Stimulated activated CD4-positive, alpha-beta T cell treated with anti-CD3 and anti-CD28 coated beads, Interleukin-12 subunit alpha, Interleukin-12 subunit beta, amount 100 ng/mL, for 4 hours (primary cell): ENCODE data around the gene NME4.
"Not testable (repeated sequence)": the region's sequence is repeated elsewhere in the genome, so short reads cannot be mapped to it uniquely, and the experiment has no call there.

ENCODE experiments used
- DNase-seq: peaks from one replicate; pipeline ENCODE4 v3.0.0-alpha.2; 2020

NME4 gene

DNA sequence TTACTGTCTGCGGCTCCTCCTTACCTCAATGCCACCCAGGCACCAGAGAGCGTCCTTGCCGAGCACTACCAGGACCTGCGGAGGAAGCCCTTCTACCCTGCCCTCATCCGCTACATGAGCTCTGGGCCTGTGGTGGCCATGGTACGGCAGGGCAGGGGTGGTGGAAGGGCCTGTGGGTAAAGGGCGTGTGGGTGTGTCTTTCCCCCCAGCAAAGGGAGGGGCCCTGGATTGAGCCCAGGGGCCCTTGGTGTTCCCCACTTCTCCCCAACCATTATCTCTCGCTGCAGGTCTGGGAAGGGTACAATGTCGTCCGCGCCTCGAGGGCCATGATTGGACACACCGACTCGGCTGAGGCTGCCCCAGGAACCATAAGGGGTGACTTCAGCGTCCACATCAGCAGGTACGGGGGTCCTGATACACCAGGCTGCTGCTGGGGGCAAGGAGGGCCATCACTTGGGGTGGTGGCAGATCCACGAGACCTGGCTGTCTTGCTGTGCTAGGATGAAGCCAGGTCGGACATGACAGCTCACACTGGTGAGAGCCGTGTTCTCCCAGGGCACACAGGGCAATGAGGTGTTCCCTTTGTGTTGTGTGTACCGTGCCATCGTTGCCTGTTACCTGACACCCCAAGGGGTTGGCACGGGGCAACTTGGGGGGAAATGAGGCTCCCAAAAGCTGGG is 2.5 kb downstream of the NME4 start:
- DNase-seq, result no peak

DNA sequence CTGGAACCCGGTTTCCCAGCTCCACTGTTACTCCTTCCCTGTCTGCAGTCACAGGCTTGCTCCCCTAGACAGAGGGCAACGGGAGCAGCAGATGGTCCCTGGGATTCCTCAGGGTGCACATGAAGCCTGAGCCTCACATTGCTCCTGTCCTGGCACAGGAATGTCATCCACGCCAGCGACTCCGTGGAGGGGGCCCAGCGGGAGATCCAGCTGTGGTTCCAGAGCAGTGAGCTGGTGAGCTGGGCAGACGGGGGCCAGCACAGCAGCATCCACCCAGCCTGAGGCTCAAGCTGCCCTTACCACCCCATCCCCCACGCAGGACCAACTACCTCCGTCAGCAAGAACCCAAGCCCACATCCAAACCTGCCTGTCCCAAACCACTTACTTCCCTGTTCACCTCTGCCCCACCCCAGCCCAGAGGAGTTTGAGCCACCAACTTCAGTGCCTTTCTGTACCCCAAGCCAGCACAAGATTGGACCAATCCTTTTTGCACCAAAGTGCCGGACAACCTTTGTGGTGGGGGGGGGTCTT is 3.1 kb downstream of the NME4 start:
- no peak for DNase-seq

- peak; percentile 100 for DNase-seq
These were observed 4.7 kb downstream of the NME4 start, which contains the start of gene DECR2 for GRCh38 chr16:401468-402348. DECR2 (plus strand) TSS chr16:401885; CDS start chr16:401964, 79 bp downstream.

DNA sequence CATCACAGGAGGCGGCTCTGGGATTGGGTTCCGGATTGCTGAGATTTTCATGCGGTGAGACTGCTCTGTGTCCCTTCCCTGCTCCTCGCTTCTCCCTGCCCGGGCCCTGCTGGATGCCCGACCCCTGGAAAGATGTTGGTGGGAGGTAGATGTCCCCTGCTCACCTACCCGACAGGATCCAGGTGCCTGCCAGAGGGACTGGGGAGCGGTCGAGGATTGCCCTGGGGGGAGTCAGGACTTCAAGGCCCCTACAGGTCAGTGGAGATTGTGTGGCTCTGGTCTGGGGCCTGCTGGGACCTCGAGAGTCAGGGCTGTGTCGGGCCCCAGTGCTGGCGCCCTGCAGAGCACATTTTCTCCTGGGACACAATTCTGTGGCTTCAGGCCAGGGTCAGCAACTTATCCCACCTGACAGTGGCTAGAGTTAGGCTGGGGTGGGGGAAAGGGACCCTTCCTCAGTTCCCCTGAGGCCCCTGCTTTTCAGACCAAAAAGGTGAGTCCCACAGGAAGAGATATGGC is 8.0 kb downstream of the NME4 start:
- no peak for DNase-seq

DNA sequence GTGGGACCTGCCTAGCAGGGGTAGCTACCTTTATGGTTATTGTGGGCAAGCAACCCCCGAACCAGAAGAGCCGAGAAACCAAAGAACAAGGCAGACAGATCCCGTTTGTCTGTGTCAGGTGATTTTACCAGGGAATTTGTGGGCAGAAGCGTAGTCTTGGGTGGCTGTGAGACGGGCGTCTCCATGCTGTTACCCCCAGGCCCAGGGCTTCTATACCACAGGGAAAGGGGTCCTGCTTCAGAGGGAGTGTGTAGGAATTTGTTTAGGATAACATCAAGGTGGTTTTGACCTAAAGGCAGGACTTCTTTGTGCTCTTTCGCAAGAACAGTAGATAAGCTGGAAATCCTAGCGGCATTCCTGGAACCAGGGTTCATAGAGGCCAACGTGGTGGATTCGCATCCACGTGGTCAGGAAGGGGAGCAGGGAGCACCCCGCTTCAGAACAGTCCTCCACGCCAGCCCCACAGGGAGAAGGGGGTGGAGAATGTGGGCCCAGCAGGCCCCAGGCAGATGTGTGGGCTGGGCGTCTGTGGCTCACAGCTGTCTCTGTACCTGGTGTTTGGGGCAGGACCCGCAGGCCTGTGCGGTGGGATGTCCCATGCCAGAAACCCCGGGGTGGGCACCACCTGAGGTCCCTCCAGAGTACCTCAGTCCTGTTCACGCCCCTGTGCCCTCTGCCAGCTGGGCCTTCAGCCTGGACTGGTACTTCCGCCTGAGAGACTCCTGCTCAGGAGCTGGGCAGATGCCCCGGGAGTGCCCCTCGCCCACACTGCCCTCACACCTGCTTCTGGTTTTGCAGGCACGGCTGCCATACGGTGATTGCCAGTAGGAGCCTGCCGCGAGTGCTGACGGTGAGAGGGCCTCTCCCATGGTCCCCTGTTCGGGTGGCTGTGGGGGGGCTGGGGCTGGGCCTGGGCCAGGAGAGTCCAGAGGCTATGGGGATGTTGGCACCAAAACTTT is 8.8 kb downstream of the NME4 start:
- DNase-seq, result no peak

DNA sequence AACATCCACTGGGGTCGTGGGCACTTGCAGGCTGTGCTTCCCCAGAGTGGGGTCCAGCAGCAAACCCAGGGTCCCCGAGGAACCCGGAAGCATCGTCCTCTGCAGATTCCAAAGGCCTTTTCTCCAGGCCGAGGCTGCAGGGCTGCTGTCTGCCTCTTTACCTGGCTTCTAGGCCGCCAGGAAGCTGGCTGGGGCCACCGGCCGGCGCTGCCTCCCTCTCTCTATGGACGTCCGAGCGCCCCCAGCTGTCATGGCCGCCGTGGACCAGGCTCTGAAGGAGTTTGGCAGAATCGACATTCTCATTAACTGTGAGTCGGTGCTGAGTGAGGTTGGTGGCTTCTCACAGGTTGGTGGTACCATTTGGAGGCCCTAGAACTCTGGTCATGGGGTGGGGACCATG is 10.3 kb downstream of the NME4 start:
- no peak for DNase-seq

DNA sequence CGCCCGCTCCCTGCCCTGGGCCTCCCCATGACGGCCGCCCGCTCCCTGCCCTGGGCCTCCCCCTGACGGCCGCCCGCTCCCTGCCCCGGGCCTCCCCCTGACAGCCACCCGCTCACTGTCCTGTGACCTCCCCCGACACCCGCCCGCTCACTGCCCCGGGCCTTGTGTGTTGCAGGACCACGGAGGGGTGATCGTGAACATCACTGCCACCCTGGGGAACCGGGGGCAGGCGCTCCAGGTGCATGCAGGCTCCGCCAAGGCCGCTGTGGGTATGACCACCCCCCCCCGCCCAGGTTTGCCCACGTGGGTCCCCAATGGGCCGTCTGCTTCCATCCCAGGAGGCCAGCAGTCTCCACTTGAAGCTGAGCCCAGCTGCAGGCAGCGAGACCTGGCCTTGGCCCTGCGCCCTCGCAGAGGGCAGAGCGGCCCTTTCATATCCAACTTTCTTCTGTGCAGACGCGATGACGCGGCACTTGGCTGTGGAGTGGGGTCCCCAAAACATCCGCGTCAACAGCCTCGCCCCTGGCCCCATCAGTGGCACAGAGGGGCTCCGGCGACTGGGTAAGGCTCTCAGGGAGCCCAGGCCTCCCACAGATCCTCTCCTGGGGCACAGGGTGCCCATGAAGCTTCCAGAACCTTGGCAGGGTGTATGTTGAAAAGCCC is 13.6 kb downstream of the NME4 start:
- DNase-seq, result no peak

DNA sequence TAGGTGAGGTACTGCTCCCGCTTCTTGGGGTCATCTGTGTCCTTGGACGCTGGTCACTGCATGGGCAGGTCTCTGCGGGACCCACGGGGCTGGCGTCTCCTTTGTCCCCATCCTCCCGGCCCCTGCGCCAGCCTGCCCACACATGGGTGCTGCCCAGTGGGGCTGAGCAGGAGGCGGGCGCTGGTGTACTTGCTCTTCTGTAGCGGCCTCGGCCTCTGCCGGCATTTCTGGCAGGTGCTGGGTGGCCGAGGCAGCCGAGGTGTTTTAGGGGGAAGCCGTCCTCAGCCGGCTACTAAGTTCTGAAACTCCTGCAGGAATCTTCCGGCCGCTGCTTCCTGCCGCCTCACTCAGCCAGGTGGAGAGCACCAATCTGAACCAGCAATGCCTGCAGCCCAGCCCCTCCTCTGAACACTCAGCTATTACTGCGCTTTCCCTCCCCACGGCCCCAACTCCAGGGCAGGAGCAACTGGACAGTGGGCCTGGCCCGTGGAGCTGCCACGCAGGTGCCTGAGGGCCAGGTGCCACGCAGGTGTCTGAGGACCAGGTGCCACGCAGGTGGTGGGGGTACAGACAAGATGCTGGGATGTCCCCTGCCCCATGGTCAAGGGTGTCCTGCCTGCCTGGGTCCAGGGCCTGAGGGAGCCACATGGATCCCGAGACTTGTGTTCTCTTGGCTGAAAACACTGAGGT is 14.7 kb downstream of the NME4 start:
- DNase-seq, result no peak

GRCh38 chr16:414395-415169 is 17.6 kb downstream of the NME4 start:
- DNase-seq, result no peak

DNA sequence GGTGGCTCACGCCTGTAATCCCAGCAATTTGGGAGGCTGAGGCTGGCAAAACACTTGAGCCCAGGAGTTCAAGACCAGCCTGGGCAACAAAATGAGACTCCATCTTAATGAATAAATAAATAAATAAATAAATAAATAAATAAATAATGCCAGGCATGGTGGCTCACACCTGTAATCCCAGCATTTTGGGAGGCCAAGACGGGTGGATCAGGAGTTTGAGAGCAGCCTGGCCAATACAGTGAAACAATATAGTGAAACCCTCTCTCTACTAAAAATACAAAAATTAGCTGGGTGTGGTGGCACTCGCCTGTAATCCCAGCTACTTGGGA is 18.1 kb downstream of the NME4 start:
- not testable (repeated sequence) for DNase-seq

GRCh38 chr16:422179-422578 is 25.2 kb downstream of the NME4 start:
- DNase-seq, result not testable (repeated sequence)

DNA sequence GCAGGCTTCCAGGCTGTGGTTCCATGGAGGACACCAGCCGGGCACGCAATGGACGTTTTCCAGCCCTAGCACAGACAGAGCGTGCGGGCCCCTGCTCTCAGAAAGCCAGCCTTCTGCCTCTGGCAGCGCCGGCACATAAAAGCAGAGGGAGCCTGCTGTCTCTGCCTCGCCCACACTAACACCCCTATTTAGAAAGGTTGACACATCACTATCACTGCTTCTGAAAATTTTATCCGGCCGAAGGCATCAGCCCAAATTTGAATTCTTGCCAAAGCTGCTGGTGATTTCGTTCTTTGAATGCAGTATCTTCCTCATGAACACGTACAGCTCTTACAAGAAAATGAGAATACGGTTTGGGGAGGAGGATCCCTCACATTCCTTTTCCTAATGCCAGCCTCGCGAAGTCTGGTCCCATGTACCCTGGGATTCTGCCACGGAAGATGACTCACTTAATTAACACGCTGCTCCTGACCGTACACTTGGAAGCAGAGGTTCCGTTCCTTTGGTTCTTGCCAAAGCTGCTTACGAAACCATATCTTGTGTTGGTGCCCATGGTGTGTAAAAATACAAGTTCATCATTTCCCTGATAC is 27.1 kb downstream of the NME4 start:
- DNase-seq, result no peak

DNA sequence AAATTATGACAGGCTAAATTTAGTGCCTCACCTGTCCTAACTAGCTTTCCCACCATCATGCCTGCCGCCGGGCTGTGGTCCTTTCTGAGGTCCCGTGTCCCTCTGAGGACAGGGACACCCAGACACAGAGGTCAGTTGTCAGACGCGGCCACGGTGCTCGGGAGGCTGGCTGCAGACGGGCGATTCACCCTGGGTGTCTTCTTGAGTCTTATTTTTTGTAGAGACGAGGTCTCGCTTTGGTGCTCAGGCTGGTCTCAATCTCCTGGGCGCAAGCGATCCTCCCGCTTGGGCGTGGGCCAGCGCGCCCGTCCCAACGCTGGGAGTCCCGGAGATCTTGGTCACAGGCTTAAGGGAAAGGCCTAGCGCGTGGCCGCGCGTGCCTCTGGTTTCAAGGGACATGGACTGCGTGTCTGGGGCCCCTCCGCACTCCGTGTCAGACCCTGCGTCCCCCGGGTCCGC is 27.7 kb downstream of the NME4 start:
- no peak for DNase-seq

DNA sequence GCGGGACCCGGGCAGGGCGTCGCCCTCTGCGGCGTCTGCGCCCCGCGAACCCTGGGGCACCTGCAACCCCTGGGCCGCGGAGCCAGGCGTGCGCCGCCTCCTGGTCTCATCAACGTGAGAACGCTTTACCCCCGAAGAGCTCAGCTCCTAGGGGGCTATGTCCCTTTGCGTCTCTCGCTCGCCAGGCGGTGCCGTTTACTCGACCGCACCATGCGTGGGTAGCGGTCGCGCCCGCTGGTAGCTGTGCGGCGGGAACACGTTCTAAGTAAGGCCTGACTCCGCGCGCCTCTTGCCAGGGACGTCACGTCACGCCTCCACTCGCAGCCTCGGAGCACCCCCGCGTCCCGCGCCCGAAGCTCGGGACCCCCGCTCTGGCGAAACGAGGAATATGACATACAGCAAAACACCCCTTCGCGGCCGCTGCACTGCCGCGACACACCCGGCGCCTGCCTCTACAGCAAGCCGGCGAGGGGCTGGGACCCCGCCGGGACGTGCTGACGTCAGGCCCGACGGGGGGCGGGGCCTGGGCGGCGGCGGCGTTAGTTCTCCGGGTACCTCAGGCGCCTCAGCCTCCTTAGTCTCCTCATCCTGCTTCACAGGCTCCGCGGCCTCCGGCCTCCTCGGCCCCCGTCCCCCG is 28.2 kb downstream of the NME4 start, which contains the start of gene RAB11FIP3:
Gene RAB11FIP3 (plus strand): TSS at position 568 of the 637 bp plus-strand sequence. CDS start 358 bp downstream, outside the sequence.
- peak; percentile 87 for DNase-seq

GRCh38 chr16:425740-426114 is 28.7 kb downstream of the NME4 start:
- peak; percentile 42 for DNase-seq

DNA sequence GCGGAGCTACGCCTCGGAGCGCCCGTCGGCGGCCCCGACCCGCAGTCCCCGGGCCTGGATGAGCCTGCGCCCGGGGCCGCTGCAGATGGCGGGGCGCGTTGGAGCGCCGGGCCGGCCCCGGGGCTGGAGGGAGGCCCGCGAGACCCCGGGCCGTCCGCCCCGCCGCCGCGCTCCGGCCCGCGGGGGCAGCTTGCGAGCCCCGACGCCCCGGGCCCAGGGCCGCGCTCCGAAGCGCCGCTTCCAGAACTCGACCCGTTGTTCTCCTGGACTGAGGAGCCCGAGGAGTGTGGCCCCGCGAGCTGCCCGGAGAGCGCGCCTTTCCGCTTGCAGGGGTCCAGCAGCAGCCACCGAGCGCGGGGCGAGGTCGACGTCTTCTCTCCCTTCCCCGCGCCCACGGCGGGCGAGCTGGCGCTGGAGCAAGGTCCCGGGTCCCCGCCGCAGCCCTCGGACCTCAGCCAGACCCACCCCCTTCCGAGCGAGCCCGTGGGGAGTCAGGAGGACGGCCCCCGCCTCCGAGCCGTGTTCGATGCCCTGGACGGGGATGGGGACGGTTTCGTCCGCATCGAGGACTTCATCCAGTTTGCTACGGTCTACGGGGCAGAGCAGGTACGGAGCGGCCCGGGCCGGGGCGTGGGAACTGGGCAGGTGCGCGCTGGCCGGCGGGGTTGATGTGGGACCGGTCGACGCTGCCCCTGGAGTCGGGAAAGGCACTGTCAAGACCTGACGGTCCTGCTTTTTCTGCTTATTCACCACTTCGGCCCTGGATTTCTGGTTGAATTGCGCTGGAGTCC is 29.3 kb downstream of the NME4 start:
- DNase-seq, result peak; percentile 11

DNA sequence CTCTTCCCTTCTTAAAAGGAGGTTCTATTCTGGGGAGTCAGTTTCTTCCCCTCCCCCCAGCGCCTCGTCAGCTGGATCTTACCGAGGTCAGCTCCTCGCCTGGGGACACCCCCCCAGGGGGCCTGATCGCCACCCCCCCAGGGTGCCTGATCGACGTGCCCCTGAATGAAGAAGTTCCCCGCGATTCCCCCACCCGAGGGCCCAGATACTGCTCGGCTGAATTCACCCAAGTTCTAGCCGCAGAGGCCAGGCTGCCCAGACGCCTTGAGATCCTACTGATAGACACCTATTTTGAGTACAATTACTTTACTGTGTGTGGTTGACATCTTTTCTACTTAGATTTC is 29.9 kb downstream of the NME4 start:
- DNase-seq, result no peak

DNA sequence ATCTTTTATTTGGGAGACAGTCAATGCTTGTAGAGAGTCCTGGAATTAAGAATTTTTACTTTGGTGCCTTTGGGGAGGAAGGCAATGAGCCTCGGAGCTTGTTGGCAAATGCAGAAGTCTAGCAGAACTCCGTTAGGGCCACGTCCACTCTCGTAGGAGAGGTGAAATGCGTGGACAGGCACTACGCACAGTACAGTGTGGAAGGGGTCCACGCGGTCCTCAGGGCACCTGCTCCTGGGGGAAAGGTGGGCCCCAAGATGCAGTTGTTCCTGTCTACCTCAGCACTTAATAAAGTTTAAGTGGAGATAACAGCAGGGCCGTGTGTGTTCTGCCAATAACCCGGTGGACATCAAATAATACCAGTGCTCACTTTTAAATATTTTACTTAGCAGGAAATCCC is 30.3 kb downstream of the NME4 start:
- no peak for DNase-seq

- DNase-seq, result no peak
These were observed 33.9 kb downstream of the NME4 start for GRCh38 chr16:430904-431303.
